NCI-H1436 (cell line): ENCODE results near the gene SETBP1.

Source experiments
- DNase-seq: peaks from one replicate; lab custom pipeline; 2025; lab: John Stamatoyannopoulos, UW

Gene SETBP1

GRCh38 chr18:44901283-44901682, 220.6 kb downstream of the SETBP1 start:
- DNase-seq = no peak

- DNase-seq = no peak
Observed at GRCh38 chr18:44903327-44903726, 222.6 kb downstream of the SETBP1 start.

GRCh38 chr18:44904768-44905167, 224.1 kb downstream of the SETBP1 start:
- DNase-seq = no peak

GRCh38 chr18:44909191-44909719, 228.6 kb downstream of the SETBP1 start:
- DNase-seq = no peak

- no peak for DNase-seq
Observed at GRCh38 chr18:44911260-44911659, 230.6 kb downstream of the SETBP1 start.

- DNase-seq = no peak
Observed at GRCh38 chr18:44911773-44912172, 231.1 kb downstream of the SETBP1 start.

- no peak for DNase-seq
Observed at GRCh38 chr18:44912740-44913478, 232.2 kb downstream of the SETBP1 start.

GRCh38 chr18:44914028-44914427, 233.3 kb downstream of the SETBP1 start:
- no peak for DNase-seq

GRCh38 chr18:44915213-44915612, 234.5 kb downstream of the SETBP1 start:
- DNase-seq = no peak

GRCh38 chr18:44915661-44916060, 235.0 kb downstream of the SETBP1 start:
- no peak for DNase-seq

- DNase-seq = no peak
Observed at GRCh38 chr18:44916429-44917207, 235.9 kb downstream of the SETBP1 start.

GRCh38 chr18:44917216-44918141, 236.8 kb downstream of the SETBP1 start:
- DNase-seq = no peak

- DNase-seq = no peak
Observed at GRCh38 chr18:44918142-44918476, 237.4 kb downstream of the SETBP1 start.

GRCh38 chr18:44920441-44920840, 239.8 kb downstream of the SETBP1 start:
- DNase-seq = no peak

- DNase-seq = no peak
Observed at GRCh38 chr18:44921974-44922373, 241.3 kb downstream of the SETBP1 start.

GRCh38 chr18:44922968-44923367, 242.3 kb downstream of the SETBP1 start:
- DNase-seq = no peak

- DNase-seq = no peak
Observed at GRCh38 chr18:44924785-44925499, 244.3 kb downstream of the SETBP1 start.

GRCh38 chr18:44927127-44927849, 246.6 kb downstream of the SETBP1 start:
- no peak for DNase-seq

- no peak for DNase-seq
Observed at GRCh38 chr18:44934901-44935300, 254.2 kb downstream of the SETBP1 start.

- DNase-seq = no peak
Observed at GRCh38 chr18:44935455-44935854, 254.8 kb downstream of the SETBP1 start.

- DNase-seq = no peak
Observed at GRCh38 chr18:44936485-44936884, 255.8 kb downstream of the SETBP1 start.
